ENCODE measurements around the gene MPIG6B.

DNA sequence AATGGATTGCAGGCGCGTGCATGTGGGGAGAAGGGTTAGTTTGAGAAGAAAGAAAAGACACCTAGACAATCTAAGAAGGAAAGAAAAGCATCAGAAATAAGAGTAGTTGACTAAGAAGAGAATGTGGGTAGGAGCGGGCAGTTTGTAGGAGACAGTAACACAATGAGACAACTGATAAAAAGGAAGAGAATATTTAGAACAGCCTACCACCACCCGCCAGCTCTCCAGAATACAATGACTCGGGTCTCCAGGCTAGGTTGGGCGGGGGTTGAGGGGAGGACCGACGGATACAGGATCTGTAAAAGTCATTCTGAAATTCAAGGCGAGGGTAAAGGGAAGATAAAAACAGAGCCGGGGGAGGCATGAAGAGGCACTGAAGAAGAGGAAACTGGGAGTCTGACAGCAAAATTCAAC lies 20.8 kb upstream of the MPIG6B start:
- TF ChIP-seq, protein P1, sequence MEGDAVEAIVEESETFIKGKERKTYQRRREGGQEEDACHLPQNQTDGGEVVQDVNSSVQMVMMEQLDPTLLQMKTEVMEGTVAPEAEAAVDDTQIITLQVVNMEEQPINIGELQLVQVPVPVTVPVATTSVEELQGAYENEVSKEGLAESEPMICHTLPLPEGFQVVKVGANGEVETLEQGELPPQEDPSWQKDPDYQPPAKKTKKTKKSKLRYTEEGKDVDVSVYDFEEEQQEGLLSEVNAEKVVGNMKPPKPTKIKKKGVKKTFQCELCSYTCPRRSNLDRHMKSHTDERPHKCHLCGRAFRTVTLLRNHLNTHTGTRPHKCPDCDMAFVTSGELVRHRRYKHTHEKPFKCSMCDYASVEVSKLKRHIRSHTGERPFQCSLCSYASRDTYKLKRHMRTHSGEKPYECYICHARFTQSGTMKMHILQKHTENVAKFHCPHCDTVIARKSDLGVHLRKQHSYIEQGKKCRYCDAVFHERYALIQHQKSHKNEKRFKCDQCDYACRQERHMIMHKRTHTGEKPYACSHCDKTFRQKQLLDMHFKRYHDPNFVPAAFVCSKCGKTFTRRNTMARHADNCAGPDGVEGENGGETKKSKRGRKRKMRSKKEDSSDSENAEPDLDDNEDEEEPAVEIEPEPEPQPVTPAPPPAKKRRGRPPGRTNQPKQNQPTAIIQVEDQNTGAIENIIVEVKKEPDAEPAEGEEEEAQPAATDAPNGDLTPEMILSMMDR (IDR thresholded peaks at IDR 0.05; ENCODE audit: insufficient read depth, low read length) = no peak
- TF ChIP-seq POLR2AphosphoS5 (IDR thresholded peaks at IDR 0.05; ENCODE audit: low read depth) (no peak), REST (IDR thresholded peaks at IDR 0.05; ENCODE audit: insufficient replicate concordance, low read depth) (no peak)

Data from HL-60 (cell line).